ENCODE results near the gene AMDHD2.

The AMDHD2 gene

DNA sequence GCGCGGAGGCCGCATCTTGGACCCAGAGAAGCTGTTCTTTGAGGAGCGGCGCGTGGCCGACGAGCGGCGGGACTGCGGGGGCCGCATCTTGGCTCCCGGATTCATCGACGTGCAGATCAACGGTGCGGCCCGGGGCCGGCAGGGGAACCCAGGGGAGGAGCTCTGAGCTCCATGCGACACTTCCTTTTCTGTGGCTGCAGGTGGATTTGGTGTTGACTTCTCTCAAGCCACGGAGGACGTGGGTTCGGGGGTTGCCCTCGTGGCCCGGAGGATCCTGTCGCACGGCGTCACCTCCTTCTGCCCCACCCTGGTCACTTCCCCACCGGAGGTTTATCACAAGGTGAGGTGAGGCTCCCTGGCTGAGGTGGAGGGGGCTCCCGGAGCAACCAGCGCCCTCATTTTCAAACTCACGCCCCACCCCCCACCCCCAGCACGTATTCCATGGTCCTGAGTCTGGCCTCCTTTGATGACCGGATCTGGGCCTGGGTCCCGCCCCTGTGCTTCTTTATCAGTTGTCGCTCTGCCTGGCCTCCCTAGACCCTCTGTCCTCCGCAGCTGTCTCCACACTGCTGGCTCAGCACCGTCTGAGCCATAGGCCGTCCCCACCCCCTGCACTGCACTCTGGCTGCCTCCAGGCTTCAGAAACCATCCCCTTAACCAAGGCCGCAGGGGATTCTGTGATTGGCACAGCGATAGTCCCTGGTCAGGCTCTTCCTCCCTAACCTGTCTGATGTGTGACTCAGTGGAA is 787 bp downstream of the AMDHD2 start:
- no peak for TF ChIP-seq RAD21 (IDR thresholded peaks at IDR 0.05; ENCODE audit: low read depth)
- TF ChIP-seq, protein P1, sequence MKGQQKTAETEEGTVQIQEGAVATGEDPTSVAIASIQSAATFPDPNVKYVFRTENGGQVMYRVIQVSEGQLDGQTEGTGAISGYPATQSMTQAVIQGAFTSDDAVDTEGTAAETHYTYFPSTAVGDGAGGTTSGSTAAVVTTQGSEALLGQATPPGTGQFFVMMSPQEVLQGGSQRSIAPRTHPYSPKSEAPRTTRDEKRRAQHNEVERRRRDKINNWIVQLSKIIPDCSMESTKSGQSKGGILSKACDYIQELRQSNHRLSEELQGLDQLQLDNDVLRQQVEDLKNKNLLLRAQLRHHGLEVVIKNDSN (IDR thresholded peaks at IDR 0.05): no peak
- TF ChIP-seq TAF1 (IDR thresholded peaks at IDR 0.05; ENCODE audit: low read depth): no peak
- TF ChIP-seq YY1 (IDR thresholded peaks at IDR 0.05; ENCODE audit: low read depth): no peak
- no peak for TF ChIP-seq EP300 (IDR thresholded peaks at IDR 0.05; ENCODE audit: borderline replicate concordance)

DNA sequence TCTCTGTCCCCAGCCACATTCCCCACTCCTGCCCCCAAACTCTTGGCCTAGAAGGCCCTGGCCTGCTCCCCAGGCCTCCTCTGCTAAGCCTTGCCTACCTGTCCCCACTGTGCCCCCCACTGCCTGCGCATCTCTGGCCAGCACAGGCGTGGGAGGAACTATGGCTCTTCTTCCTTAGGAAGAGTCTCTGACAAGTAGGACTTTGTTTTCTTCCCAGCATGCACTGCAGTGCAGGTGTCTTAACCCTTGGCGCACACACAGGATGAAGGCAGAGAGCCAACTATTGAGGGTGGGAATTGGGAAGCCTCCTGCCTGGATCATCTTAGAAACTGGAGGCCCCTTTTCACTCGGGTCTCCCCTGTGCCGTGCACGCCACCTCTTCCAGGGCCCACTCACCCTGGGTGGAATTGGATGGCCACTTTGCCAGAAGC is 3.6 kb downstream of the AMDHD2 start:
- TF ChIP-seq TEAD4 (IDR thresholded peaks at IDR 0.05): no peak
- TF ChIP-seq, protein P1 (IDR thresholded peaks at IDR 0.05): no peak

DNA sequence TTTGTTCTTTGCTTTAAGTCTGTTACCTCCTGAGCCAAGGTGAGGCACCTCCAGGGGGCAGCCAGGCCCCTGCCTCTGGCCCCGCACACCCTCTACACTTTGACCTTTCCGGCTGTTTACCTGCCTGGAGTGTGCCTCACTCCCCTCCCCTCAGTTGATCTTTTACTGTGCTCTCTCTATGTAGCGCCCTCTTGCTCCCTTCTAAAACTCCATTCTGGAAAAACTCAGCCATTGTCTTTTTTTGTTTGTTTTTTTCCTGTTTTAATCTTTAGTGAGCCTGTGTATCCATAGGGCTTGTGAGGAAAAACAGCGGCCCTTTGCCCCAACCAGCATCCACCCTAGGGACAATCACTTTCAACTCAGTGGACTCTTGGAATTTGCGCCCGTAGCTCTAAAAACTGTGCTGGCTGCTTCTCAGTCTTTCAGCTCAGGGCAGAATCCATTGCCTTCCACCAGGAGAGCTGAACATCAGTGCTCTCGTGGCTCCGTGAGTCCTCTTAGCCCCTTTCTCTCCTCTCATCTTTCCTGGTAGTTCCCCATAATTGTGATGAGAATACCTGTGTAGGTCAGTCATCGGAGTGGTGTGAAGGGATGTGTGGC is 4.3 kb downstream of the AMDHD2 start:
- TF ChIP-seq RAD21 (IDR thresholded peaks at IDR 0.05; ENCODE audit: low read depth) (no peak), FOXM1 (IDR thresholded peaks at IDR 0.05; ENCODE audit: borderline replicate concordance, low read depth) (no peak), TAF1 (IDR thresholded peaks at IDR 0.05; ENCODE audit: low read depth) (no peak), NFIC (IDR thresholded peaks at IDR 0.05) (no peak), EGR1 (IDR thresholded peaks at IDR 0.05) (no peak)

DNA sequence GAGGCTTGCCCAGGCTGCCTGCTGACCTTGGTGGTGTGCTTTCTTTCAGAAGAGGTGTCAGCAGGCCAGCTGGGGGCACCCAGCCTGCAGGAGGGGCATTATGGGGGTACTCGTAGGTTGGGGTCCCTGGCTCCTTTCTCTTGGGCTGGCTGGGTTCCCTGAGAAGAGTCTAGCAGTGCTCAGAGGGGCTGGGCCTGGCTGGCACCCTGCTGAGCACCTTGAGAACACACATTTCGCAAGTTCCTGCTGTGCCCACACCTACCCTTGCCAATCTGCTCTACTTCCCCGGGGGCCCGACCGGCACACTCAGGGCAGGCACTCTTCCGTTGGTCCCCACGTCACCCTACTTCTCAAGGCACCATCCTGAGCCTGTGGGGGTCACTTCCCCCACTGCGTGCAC is 6.0 kb downstream of the AMDHD2 start:
- no peak for TF ChIP-seq EGR1 (IDR thresholded peaks at IDR 0.05)
- TF ChIP-seq TCF12 (IDR thresholded peaks at IDR 0.05; ENCODE audit: low read depth): no peak
- TF ChIP-seq FOXM1 (IDR thresholded peaks at IDR 0.05; ENCODE audit: borderline replicate concordance, low read depth): no peak
- TF ChIP-seq YY1 (IDR thresholded peaks at IDR 0.05; ENCODE audit: low read depth): no peak
- TF ChIP-seq TAF1 (IDR thresholded peaks at IDR 0.05; ENCODE audit: low read depth): no peak
- TF ChIP-seq, protein P2, sequence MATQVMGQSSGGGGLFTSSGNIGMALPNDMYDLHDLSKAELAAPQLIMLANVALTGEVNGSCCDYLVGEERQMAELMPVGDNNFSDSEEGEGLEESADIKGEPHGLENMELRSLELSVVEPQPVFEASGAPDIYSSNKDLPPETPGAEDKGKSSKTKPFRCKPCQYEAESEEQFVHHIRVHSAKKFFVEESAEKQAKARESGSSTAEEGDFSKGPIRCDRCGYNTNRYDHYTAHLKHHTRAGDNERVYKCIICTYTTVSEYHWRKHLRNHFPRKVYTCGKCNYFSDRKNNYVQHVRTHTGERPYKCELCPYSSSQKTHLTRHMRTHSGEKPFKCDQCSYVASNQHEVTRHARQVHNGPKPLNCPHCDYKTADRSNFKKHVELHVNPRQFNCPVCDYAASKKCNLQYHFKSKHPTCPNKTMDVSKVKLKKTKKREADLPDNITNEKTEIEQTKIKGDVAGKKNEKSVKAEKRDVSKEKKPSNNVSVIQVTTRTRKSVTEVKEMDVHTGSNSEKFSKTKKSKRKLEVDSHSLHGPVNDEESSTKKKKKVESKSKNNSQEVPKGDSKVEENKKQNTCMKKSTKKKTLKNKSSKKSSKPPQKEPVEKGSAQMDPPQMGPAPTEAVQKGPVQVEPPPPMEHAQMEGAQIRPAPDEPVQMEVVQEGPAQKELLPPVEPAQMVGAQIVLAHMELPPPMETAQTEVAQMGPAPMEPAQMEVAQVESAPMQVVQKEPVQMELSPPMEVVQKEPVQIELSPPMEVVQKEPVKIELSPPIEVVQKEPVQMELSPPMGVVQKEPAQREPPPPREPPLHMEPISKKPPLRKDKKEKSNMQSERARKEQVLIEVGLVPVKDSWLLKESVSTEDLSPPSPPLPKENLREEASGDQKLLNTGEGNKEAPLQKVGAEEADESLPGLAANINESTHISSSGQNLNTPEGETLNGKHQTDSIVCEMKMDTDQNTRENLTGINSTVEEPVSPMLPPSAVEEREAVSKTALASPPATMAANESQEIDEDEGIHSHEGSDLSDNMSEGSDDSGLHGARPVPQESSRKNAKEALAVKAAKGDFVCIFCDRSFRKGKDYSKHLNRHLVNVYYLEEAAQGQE (IDR thresholded peaks at IDR 0.05; ENCODE audit: low read depth): no peak
- TF ChIP-seq, protein P3, sequence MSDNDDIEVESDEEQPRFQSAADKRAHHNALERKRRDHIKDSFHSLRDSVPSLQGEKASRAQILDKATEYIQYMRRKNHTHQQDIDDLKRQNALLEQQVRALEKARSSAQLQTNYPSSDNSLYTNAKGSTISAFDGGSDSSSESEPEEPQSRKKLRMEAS (IDR thresholded peaks at IDR 0.05): no peak
- TF ChIP-seq EP300 (IDR thresholded peaks at IDR 0.05; ENCODE audit: borderline replicate concordance): no peak
- TF ChIP-seq, protein P1 (IDR thresholded peaks at IDR 0.05): no peak
- no peak for TF ChIP-seq TEAD4 (IDR thresholded peaks at IDR 0.05)
- TF ChIP-seq CREB1 (IDR thresholded peaks at IDR 0.05; ENCODE audit: low read depth): no peak
- TF ChIP-seq RAD21 (IDR thresholded peaks at IDR 0.05; ENCODE audit: low read depth): no peak
- TF ChIP-seq NFIC (IDR thresholded peaks at IDR 0.05): no peak

DNA sequence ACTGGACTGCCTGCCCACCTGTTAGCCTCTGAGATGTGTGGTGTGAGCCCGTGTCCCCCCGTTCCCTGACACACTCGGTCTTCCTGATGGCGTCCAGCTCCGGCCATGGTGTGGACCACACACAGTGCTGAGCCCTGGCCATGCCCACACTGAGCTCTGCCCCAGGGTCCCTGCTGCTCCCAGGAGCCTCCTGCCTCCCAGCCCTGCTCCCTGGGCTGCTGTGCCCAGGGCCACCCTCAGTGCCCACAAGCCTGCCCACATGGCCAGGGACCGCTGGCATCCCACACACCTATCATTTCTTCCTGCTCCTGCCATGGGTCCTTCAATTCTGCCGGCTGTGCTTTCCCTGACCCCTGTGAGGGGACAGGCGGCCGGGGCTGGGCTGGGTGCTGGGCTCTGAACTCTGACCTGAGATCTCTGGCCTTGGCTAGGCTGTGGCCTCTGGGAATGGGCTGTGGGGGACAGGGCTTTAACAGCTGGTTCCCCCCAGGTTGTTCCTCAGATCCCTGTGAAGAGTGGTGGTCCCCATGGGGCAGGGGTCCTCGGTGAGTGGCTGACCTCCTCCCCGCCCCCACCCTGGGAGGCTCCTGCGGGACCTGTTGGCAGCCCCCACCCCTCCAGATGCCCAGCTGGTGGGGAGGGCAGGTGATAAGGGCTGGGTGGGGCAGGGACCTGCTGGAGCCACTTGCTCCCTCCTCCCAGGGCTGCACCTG is 7.1 kb downstream of the AMDHD2 start:
- no peak for TF ChIP-seq FOXM1 (IDR thresholded peaks at IDR 0.05; ENCODE audit: borderline replicate concordance, low read depth)
- no peak for TF ChIP-seq CREB1 (IDR thresholded peaks at IDR 0.05; ENCODE audit: low read depth)
- no peak for TF ChIP-seq YY1 (IDR thresholded peaks at IDR 0.05; ENCODE audit: low read depth)
- TF ChIP-seq EGR1 (IDR thresholded peaks at IDR 0.05): no peak
- no peak for TF ChIP-seq NFIC (IDR thresholded peaks at IDR 0.05)
- no peak for TF ChIP-seq CEBPB (IDR thresholded peaks at IDR 0.05)
- no peak for TF ChIP-seq EP300 (IDR thresholded peaks at IDR 0.05; ENCODE audit: borderline replicate concordance)
- TF ChIP-seq RAD21 (IDR thresholded peaks at IDR 0.05; ENCODE audit: low read depth): no peak
- TF ChIP-seq TEAD4 (IDR thresholded peaks at IDR 0.05): no peak
- TF ChIP-seq, protein P2 (IDR thresholded peaks at IDR 0.05; ENCODE audit: low read depth): no peak
- TF ChIP-seq, protein P3 (IDR thresholded peaks at IDR 0.05): no peak
- TF ChIP-seq ZBTB7A (IDR thresholded peaks at IDR 0.05; ENCODE audit: low read depth): no peak
- no peak for TF ChIP-seq TAF1 (IDR thresholded peaks at IDR 0.05; ENCODE audit: low read depth)
- no peak for TF ChIP-seq TCF12 (IDR thresholded peaks at IDR 0.05; ENCODE audit: low read depth)
- TF ChIP-seq, protein P1 (IDR thresholded peaks at IDR 0.05): no peak
